ENCODE results near the gene LILRB3.
"Not testable (repeated sequence)": the region's sequence is repeated elsewhere in the genome, so short reads cannot be mapped to it uniquely, and the experiment has no call there.

Gene LILRB3

DNA sequence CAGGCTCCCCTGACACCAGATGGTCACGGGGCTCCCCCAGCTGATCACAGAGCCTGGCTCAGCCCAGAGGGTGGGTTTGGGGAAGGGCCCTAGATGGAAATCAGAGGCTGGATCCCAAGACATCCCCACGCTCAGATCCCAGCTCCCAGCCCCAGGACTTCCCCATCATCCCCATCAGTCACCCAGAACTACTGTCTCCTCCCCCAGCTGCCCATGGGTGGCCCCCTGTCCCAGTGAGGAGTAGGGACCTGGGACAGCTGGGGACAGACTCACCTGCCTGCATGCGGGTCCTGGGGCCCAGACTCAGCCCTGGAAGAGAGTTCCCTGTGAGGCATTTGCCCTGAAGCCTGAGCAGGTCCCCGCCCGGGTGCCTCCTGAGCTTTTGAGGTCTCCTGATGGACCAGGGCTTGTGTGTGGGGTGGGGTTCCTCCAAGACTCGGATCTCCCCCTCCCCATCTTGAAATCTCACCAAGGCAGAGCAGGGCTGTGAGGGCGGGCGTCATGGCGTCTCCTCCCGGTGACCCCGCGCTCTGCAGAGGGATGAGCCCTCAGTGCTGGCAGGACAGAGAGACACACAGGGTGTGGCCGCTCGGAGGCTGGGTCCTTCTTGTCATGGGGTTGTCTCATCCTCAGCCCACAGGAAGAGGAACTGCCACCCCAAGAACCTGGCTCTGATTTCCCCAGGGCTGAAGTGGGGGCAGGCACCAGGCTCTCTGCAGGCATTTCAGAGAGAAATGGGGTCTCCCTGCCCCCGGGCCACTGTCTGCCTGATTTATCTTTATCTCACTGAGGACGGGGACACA lies at the start of gene LILRB3:
Gene LILRB3, minus strand, starts transcription at position 534 of the 803 bp plus-strand sequence. Its CDS starts 31 bp downstream, at position 503.
- DNase-seq: not testable (repeated sequence)

DNA sequence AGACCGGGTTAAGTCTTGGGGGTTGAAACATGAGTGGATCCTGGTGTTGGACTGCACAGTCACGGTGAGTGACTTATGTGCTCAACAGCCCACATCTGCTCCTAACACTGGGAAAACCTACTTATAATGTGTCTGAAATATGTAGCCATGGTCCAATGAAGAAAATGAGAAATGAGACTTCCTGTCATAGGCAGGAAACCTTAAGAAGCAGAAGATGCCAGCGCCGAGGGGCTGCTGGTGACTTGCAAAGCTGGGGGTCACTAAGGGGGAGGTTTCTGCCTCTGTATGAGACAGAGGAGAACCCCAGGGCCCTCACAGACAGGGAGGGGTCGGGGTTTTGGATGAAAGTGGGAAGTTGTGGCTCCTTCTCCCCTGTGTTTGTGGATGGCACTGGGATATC lies 49.4 kb upstream of the LILRB3 start:
- not testable (repeated sequence) for DNase-seq

- not testable (repeated sequence) for DNase-seq
Observed at GRCh38 chr19:54271587-54271986, 48.8 kb upstream of the LILRB3 start.

DNA sequence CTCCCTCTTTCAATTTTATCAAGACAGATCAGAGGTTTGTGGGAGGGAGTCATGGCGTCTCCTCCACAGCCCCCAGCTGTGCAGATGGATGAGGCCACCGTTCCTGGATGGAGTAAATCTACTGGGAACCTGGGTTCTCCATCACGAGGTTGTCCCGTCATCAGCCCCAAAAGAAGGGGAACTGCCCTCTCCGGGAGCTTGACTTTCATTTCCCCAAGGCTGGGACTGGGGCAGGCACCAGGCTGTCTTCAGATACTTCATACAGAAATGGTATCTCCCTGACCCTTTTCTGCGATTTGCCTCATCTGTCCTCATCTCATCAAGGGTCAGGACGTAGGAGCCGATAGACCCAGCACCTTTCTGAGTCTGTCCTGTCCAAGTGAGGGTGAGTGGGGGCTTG lies 48.3 kb upstream of the LILRB3 start:
- DNase-seq: no peak

DNA sequence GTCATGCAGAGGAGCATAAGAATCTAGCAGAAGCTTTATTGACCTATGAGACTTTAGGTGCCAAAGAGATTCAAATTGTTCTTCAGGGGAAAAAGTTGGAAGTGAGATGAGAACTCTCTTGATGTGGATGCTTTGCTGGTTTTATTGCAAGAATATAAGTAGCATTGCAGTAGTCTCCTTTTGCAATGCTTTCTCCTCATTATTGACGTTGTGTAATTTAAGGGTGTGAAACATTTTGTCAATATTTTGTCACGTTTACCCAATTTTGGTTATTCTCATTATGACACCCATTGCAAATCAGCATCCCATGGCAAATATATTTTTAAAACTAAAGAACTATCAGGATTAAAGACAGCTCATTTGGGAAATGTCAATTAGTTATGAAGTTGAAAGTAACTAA lies 46.1 kb upstream of the LILRB3 start:
- no peak for DNase-seq

GRCh38 chr19:54266133-54266532 lies 43.3 kb upstream of the LILRB3 start:
- DNase-seq: peak; percentile 88

GRCh38 chr19:54262470-54262869 lies 39.7 kb upstream of the LILRB3 start:
- DNase-seq: no peak

GRCh38 chr19:54262066-54262465 lies 39.3 kb upstream of the LILRB3 start:
- no peak for DNase-seq

DNA sequence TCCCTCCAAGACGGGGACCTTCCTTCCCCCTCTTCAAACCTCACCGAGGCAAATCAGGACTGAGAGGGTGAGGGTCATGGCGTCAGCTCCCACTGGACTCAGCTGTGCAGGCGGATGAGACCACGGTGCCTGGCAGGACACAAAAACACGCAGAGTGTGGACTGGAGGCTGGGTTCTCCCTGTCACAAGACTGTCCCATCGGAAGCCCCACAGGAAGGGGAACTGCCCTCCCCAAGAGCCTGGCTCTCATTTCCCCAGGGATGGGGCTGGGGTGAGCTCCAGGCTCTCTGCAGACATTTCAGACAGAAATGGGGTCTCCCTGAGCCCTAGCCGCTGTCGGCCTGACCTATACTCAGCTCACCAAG lies 34.3 kb upstream of the LILRB3 start, which contains the start of gene LILRB5:
Gene LILRB5, minus strand, starts transcription at position 158 of the 365 bp plus-strand sequence. Its CDS starts 80 bp downstream, at position 78.
- no peak for DNase-seq

GRCh38 chr19:54256250-54257115 lies 33.7 kb upstream of the LILRB3 start:
- no peak for DNase-seq

DNA sequence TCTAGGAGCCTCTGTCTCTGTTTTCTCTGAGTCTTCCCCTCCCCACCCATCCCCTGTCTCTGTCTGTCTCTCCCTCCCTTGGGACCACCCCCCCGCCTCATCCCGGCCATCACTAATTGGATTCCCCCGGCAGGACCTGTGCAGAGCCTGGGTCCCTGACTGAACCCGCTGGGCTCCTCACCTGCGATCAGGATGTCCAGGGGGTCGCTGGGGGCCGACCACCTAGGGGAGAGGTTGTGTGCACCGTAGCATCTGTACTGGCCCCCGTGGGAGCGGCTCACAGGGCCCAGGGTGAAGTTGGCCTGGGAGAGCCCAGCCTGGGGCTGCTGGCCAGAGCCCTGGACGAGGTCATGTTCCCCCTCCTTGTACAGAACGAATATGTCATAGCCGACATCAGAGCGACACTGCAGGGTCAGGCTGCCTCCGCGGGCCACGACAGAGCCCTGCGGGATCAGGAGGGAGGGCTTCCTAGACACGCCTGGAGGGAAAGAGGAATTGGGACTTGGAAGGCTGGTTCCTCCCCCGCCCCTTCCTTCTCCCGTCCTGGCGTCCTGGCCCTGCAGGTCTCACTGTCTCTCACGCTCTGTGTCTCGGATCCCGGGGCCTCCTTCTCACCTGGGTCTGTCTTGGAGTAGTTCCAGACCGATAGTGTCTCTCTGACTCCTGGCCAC lies 32.4 kb upstream of the LILRB3 start:
- DNase-seq: no peak

- DNase-seq: no peak
Observed at GRCh38 chr19:54254195-54254906, 31.5 kb upstream of the LILRB3 start.

GRCh38 chr19:54253331-54254194 lies 30.8 kb upstream of the LILRB3 start:
- DNase-seq: no peak

- DNase-seq: no peak
Observed at GRCh38 chr19:54252845-54253244, 30.0 kb upstream of the LILRB3 start.

- DNase-seq: no peak
Observed at GRCh38 chr19:54252243-54252642, 29.4 kb upstream of the LILRB3 start.

GRCh38 chr19:54248016-54248601 lies 25.3 kb upstream of the LILRB3 start:
- peak; percentile 61 for DNase-seq

GRCh38 chr19:54247106-54247930 lies 24.5 kb upstream of the LILRB3 start:
- no peak for DNase-seq

- DNase-seq: no peak
Observed at GRCh38 chr19:54245936-54246335, 23.1 kb upstream of the LILRB3 start.

DNA sequence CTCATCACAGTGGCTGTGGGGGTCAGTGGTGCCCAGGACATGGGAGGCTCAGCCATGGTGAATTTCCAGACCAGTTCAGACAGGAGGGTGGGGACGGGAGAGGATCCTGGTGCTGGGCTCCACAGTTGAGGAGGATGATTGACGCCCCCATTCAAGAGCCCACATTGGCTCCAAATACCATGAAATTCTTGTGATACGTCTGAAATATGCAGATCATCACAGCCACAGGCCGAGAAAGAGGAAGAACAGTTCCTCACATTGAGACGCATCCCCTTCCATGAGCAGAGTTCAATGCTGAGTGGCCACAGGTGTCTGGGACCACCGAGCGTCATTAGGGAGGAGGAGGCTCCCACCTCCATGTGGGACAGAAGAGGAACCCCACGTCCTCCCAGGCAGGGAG lies 21.0 kb upstream of the LILRB3 start:
- DNase-seq: not testable (repeated sequence)

DNA sequence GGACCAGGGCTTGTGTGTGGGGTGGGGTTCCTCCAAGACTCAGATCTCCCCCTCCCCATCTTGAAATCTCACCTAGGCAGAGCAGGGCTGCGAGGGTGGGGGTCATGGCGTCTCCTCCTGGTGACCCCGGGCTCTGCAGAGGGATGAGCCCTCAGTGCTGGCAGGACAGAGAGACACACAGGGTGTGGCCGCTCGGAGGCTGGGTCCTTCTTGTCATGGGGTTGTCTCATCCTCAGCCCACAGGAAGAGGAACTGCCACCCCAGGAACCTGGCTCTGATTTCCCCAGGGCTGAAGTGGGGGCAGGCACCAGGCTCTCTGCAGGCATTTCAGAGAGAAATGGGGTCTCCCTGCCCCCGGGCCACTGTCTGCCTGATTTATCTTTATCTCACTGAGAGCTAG lies 19.8 kb upstream of the LILRB3 start, which contains the start of gene LILRA6:
Gene LILRA6, minus strand, starts transcription at position 145 of the 400 bp plus-strand sequence.
- not testable (repeated sequence) for DNase-seq
